GM18517 (cell line): Measurements from ENCODE around the gene SLC38A11.
"Not testable (repeated sequence)": the region's sequence is repeated elsewhere in the genome, so short reads cannot be mapped to it uniquely, and the experiment has no call there.

Experiments
- ATAC-seq: cut with Tn5 transposase; IDR thresholded peaks from one replicate; pipeline ENCODE4 v1.9.1; 2021; ENCODE audit warnings: mild to moderate bottlenecking, moderate library complexity; ENCODE audit not compliant: unreplicated experiment

The SLC38A11 gene, protein sequence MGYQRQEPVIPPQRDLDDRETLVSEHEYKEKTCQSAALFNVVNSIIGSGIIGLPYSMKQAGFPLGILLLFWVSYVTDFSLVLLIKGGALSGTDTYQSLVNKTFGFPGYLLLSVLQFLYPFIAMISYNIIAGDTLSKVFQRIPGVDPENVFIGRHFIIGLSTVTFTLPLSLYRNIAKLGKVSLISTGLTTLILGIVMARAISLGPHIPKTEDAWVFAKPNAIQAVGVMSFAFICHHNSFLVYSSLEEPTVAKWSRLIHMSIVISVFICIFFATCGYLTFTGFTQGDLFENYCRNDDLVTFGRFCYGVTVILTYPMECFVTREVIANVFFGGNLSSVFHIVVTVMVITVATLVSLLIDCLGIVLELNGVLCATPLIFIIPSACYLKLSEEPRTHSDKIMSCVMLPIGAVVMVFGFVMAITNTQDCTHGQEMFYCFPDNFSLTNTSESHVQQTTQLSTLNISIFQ

GRCh38 chr2:164954954-164955701 is at the start of gene SLC38A11:
Gene SLC38A11 (minus strand): TSS chr2:164955525. CDS start chr2:164955247, 278 bp downstream.
- no peak for ATAC-seq

GRCh38 chr2:165003443-165004130 is 48.3 kb upstream of the SLC38A11 start:
- ATAC-seq: no peak

DNA sequence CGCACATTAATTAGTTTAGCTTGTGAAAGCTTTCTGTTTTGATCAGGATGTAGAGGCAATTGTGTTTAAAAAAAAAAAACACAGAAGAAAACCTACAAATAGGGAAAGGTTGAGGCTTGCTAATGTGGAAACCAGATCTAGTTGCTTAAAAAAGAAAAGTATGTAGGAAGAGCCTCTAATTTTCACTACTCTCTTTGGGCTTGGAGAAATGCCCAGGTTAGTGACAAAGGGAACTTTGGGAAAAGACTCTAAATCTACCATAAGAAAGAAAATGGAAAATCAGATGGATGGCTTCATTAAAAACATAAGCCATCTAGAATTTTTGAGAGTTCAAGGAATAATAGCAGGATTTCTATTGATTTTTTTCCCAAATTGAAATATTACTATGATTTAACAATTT is 47.3 kb upstream of the SLC38A11 start:
- no peak for ATAC-seq

GRCh38 chr2:164994664-164995299 is 39.5 kb upstream of the SLC38A11 start:
- not testable (repeated sequence) for ATAC-seq

- ATAC-seq: no peak
These were observed 38.1 kb upstream of the SLC38A11 start for GRCh38 chr2:164993287-164994016.

DNA sequence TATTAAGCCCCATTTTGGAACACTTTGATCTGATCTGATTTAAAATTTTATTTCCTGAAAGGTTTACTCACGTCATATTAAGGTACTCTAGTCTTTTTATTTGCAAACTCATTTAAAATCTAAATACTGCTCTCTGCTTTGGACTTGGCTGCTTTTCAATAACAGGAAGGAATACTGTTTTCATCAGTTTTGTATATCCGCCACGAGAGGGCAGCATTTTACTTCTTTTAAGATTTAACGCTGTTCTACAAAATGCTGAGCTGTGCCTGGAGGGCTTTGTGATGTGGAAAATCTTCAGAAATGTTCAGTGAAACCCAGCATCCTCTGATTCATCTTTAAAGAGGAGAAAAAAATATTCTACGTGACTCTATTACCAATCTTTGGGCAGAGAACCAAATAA is 37.5 kb upstream of the SLC38A11 start:
- peak; percentile 80 for ATAC-seq

- ATAC-seq: peak; percentile 23
These were observed 36.7 kb upstream of the SLC38A11 start for GRCh38 chr2:164992093-164992454.

GRCh38 chr2:164991361-164992092 is 36.2 kb upstream of the SLC38A11 start:
- peak; percentile 58 for ATAC-seq

DNA sequence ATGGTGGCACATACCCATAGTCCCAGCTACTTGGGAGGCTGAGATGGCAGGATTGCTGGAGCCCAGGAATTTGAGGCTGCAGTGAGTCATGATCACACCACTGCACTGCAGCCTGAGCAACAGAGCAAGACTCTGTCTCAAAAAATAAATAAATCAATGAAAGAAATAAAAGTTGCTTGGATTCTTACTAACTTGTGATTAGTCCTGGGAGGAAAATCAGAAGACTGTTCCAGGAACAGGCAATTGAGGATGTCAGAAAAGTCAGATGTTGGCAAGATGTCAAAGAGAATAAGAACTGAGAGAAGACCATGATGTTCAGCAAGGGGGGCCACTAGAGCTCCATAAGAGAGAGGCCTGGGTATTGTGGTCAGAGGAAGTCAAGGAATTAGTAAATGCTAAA is 35.6 kb upstream of the SLC38A11 start:
- ATAC-seq: not testable (repeated sequence)

DNA sequence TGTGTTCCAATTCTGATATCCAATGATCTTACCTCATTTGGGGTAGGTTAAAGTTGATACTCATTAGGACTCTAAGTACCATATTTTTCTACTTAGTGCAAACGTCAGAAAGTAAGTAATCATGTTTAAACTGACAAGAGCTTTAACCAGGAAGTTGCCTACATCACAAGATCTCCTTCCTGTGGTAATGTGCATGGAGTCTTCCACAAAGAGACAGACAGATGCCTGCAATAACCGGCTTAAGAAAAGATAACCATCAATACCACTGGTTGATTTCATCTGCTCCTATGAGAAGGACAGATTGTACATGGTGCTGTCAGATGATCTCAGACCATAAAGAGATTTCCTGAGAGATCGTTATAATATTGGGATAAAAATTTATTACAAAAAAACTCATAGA is 33.5 kb upstream of the SLC38A11 start:
- not testable (repeated sequence) for ATAC-seq

- ATAC-seq: not testable (repeated sequence)
These were observed 30.7 kb upstream of the SLC38A11 start for GRCh38 chr2:164986027-164986426.

DNA sequence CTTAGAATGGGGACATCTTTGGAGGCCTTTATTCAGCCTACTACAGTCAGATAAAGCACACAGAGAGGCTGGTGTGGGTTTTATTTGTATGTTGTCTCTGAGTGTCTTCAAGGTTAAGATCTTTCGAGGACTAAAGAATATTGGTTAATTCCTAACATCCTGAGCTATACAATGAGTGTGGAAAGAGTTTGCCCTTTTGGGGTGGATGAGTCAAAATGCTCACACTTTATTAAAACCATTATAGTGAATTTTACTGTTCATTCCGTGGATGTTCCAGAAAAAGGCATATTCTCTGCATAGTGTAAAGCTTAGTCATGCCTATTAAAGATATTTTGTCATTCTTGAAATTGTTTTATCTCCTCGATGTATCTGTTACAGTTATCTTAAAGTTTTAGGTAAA is 29.1 kb upstream of the SLC38A11 start:
- no peak for ATAC-seq

DNA sequence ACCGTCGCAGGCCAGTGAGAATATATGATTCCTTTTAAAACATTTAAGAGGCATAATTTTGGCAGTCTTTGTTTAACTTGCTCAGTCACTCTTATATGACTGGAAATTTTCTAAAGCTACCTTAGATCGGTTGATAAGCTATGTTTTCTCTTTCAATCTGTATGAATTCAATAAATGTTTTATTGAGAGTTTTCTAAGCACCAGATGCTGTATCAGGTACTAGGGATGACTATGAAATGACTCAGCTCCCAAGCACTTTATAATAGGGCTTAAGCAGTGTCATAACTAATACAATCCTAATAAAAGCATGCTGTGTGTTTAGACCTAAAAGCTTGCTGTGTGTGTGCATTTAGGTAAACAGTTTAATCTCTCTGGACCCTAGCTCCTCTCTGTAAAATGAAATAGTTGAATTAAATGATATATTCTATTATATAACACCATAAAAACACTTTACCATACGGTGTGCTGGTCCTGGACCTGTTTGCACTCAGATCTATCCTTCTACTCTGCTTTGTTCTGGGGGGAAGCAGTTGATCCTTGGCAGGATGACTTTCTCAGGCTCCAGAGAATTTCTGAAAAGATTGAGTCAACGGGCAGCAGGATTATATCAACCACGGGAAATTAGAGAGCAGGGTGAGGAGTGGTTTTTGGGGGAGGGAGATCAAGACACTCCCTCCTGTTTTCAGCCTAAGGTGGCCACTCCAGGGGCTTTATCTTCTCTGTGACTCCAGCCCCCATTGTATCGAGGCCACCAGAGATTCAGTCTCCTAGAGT is 26.1 kb upstream of the SLC38A11 start:
- ATAC-seq: no peak

DNA sequence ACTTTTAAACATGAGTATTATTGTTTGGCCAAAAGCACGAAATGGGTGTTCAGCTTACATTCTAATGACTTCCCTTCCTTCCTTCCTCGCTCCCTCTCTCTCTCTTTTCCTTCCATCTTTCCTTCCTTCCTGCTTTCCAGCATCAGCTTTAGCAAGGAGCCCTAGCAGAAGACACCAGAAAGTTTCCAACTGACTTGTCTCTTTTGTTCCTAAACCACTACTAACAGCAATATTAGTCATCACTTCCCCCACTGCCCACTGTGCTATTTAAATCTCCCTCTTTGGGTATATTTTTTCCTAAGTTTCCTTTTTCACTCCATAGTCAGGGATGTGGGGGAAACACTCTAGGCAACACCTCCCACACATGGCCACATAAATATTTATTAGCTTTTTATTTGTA is 25.4 kb upstream of the SLC38A11 start:
- ATAC-seq: not testable (repeated sequence)

GRCh38 chr2:164979113-164979512 is 23.8 kb upstream of the SLC38A11 start:
- no peak for ATAC-seq

DNA sequence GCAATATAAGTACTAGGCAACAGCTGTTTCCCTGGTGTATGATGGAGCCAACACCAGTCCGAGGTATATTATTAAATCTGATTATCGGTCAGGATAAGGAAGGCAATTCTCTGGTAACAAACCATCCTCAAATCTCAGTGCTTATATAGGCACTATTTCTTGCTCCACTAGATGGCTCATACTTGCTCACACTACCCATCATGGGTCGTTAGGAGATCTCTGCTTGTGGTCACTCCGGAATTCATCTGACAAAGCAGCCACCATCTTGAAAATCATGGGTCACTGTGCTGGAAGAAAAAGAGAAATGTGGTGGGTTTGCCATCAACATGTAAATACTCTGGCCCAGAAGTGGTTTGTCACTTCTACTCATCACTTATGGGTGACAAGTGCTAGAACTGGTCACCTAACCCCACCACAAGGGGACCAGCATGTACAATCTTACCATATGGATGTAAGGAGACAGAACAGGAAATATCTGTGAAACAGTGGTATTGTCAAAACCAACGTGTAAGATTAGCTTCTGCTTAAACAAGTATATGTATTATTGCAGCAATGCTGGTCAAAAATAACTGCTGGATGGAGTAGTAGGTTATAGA is 21.6 kb upstream of the SLC38A11 start:
- not testable (repeated sequence) for ATAC-seq

DNA sequence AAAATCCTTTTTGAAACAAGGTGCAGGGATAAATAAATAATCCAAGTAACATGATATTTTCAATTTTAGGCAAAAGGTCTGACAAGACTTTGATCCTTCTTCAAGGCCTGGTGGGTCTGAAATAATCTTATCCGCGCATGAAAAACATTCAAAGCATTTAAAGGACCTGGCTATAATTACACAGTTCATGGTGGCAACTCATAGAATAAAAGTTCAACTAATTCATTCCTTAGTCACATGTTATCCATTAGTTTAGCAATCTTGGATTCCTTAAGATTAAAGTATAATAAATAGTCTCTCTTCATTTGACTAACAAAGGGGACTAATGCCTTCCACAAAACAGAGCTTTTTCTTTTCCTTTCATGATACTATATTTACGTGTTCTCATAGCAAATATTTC is 21.0 kb upstream of the SLC38A11 start:
- ATAC-seq: no peak

GRCh38 chr2:164975891-164976290 is 20.6 kb upstream of the SLC38A11 start:
- ATAC-seq: no peak
